ENCODE results near the gene ZCCHC4.

Gene ZCCHC4, protein sequence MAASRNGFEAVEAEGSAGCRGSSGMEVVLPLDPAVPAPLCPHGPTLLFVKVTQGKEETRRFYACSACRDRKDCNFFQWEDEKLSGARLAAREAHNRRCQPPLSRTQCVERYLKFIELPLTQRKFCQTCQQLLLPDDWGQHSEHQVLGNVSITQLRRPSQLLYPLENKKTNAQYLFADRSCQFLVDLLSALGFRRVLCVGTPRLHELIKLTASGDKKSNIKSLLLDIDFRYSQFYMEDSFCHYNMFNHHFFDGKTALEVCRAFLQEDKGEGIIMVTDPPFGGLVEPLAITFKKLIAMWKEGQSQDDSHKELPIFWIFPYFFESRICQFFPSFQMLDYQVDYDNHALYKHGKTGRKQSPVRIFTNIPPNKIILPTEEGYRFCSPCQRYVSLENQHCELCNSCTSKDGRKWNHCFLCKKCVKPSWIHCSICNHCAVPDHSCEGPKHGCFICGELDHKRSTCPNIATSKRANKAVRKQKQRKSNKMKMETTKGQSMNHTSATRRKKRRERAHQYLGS
- total RNA-seq: 10.0 to 20.2 (median 17.1) reads per million in 4 donors

DNA sequence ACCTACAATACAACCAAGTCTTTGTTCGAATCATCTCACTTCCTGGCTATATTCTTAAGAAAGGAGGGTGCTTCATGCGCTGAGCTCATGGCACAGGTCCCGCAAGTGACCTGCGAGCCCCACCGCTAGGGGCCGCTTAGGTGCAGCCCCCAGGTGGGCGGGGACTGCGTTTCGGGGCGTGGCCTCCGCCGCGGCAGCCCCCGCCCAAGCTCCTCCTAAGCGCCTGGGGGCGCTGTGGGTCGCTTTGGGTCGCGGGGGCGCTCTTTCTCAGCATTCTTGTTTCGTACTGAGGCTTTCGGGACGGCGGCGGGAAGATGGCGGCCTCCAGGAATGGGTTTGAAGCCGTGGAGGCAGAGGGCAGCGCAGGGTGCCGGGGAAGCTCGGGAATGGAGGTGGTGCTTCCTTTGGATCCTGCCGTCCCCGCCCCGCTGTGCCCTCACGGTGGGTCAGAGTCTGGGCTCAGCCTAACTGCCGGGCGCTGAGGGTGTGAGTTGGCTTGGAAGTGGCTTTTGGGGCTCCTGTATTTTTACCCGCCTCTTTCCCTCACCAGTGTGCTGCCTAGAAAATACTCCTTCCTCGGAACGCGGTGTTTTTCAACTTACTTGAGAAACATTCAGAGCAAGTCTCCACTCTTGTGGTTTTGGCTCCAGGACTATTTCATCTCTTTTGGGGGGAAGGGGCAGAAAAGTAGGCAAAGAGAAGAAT is at the start of gene ZCCHC4:
ZCCHC4 (plus strand) TSS at position 279 of the 705 bp plus-strand sequence; CDS start at position 315, 36 bp downstream.
- DNase-seq: peak; percentile 81 to 91 (median 85)

DNA sequence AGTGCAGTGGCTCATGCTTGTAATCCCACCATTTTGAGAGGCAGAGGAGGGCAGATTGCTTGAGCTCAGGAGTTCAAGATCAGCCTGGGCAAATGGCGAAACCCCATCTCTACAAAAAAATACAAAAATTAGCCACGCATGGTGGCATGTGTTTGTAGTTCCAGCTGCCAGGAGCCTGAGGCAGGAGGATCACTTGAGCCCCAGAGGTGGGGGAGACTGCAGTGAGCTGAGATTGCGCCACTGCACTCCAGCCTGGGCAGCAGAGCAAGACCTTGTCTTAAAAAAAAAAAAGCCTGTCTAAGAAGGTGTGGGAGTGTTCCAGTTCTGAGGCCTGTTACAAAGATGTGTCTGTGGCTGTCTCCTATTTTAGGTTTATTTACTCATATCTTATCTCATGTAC is 40.7 kb upstream of the ZCCHC4 start:
- DNase-seq: no peak

DNA sequence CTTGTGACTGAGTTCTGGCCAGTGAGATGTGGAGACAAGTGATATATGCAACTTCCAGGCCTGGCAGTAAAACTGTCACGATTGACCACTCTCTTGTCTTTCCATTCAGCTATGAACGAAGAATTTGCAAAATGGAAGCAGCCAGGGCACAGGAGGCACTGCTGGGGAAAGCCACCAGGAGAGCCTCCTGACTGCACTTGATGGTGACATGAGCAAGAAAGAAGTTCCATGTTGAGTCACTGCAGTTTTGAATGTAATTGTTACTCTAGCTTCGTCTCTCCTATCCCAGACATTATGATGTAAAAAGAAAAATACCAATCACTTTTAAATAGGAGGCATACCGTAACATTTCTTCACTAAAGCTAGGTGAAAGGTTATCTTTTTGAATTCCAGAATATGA is 32.4 kb upstream of the ZCCHC4 start:
- no peak for DNase-seq

DNA sequence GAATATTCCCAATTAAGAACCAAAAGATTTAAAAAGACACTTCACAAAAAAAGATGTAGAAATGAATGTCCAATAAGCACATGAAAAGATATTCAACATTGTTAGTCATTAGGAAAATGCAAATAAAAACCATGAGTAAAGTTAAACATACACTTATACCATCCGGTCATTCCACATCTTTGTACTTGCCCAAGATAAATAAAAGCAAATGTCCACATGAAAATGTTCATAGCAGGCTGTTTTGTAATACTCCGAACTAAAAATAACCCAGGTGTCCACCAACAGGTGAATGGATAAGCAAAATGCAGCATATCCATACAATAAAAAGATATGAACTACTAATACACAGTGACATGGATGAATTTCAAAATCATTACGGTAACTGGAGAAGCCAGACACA is 28.6 kb upstream of the ZCCHC4 start:
- no peak for DNase-seq

DNA sequence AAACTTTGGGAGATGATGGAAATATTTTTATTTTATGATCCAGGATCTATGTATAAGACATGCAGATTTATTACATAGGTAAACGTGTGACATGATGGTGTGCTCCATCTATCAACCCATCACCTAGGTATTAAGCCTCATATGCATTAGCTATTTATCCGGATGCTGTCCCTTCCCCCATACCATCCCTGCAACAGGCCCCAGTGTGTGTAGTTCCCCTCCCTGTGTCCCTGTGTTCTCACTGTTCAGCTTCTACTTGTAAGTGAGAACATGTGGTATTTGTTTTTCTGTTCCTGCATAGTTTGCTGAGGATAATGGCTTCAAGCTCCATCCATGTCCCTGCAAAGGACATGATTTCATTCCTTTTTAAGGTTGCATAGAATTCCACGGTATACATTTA is 28.1 kb upstream of the ZCCHC4 start:
- no peak for DNase-seq

DNA sequence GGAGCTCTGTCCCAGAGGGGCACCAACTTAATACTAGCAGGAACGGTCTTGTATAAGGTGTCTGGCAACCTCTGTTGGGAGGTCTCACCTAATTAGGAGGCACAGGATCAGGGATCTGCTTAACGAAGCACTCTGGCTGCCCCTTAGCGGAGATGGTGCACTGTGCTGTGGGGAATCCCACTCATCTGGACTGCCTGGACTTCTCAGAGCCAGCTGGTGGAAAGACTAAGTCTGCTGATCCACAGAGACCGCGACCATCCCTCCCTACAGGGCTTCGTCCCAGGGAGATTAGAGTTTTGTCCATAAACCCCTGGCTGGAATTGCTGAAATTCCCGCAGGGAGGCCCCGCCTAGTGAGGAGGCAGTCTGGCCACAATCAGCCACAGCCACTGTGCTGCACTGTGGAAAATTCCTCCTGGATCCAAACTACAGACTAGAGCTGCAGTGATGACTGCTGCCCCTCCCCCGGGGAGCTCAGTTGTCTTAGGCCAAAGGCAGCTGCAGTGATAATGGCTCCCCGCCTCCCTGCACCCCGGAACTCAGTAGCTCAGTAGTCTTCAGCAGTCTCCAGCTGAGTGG is 22.0 kb upstream of the ZCCHC4 start:
- no peak for DNase-seq

DNA sequence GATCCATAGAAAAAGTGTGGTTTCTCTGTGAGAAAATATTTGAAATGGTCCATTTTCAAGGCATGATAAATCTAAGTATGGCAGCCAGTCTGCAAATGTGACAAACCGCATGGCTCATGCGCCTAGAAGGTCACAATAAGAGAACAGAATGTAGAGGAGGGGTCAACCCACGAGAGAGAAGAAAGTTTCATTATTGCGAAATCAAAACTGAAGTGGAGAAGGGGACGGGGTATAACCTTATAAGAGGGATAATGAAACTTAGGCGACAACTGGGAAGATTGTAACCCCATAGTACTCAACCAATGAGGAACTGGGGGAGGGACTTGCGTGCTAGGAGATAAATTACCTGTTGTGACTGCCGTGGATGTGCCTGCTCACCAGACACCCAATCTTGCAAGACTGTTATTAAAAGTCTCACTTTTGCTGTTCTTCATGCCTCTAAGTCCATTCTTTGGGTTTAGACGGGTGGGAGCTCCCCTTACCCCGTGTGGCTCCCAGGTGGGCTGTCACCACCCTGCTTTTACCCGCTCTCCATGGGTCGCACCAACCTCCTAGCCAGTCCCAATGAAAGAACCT is 21.3 kb upstream of the ZCCHC4 start:
- no peak for DNase-seq

DNA sequence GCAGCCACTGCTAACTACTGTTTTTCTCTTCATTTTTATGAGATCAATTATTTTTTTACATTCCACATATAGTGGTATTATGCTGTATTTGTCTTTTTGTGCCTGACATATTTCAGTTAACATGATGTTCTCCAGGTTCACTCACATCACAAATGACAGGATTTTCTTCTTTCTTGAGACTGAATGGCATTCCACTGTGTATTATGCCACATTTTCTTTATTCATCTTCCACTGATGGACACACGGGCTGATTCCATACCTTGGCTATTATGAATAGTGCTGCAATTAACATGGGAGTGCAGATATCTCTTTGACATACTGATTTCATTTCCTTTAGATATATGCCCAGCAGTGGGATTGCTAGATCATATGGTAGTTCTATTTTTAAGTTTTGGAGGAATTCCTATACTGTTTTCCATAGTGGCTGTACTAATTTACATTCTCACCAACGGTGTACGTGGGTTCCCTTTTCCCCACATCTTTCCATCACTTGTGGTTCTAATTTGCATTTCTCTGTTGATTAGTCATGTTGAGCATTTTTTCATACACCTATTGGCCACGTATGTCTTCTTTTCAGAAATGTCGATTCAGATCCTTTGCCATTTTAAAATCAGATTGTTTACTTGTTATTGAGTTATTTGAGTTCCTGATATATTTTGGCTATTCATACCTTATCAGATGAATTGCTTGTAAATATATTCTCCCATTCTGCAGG is 14.9 kb upstream of the ZCCHC4 start:
- no peak for DNase-seq

DNA sequence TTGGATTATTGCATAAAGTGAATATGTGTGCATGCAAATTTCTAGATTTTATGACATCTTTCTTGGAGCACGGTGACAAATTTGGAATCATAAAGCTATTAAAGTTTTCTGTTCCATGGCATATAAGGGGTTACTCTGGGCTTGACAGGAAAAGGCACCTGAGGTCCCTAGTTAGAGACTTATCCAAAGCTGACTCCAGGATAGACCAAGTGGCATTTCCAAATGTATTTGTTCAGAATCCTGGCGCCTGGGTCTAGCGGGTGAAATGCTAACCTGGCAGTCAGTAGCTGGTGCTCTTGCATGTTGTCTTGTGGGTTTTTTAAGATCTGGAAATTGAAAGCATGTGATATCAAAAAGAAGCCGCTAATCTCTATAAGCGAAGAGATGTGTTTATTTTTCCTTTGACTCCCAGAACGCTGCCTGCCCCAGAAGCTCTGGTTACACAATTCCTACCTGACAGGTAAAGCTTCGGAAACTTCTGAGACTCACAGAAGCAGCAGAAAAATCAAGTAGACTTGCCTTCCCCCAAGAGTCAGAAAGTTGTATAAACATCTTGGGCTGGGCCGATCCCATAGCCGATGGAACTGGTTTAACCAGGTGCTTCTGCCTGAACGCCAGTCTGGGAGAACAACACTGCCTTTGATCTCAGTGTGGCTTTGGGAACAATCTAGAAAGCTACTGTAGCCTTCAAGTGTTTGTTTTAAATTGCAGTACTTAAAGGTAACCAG is 12.9 kb upstream of the ZCCHC4 start:
- no peak for DNase-seq

DNA sequence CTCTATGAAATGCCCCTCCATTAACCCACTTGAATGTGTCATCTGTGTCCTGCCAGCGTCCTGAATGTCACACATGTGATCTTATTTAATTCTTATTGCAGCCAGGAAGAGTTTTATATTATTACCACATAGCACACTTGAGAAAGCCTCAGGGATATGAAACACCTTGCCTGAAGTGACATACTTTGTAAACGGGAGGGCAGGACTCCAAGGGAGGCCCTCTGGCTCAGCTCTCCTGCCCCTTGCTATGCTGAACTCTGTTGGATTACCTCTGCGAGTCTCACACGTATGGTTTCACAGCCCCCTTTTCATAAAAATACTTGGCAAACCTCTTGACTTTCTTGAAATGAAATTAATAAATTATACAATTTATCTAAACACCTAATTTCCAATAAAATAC is 11.1 kb upstream of the ZCCHC4 start:
- no peak for DNase-seq

DNA sequence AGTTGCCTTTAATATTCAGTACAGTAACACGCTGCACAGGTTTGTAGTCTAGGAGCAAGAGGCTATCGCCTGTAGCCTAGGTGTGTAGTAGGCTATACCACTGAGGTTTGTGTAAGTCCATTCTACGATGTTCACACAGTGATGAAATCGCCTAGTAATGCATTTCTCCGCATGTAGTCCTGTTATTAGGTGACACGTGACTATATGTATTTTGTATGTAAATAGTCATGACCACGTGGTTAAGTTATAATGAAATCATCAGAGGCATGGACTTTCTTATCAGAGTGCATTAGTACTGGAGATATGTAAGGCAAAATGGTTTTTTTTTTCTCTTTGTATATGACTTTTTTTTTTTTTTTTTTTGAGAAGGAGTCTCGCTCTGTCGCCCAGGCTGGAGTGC is 9.9 kb upstream of the ZCCHC4 start:
- no peak for DNase-seq

DNA sequence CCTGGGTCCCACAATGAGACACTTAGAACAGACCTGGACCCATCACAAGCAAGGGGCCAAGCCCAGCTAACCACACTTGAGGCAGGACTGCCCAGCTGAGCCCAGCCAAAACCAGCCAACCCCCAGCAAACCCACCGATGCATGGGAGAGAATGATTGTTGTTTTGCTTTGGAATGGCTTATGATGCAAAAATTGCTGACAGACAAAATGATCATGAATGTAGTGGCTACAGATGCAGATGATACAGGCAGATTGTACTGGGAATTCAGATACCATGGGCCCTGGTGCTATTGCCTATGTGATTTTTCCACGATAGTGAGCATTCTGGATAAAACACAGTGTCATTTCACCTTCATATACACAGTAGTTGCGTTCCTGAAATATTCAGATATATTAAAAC is 9.0 kb upstream of the ZCCHC4 start:
- DNase-seq: no peak

DNA sequence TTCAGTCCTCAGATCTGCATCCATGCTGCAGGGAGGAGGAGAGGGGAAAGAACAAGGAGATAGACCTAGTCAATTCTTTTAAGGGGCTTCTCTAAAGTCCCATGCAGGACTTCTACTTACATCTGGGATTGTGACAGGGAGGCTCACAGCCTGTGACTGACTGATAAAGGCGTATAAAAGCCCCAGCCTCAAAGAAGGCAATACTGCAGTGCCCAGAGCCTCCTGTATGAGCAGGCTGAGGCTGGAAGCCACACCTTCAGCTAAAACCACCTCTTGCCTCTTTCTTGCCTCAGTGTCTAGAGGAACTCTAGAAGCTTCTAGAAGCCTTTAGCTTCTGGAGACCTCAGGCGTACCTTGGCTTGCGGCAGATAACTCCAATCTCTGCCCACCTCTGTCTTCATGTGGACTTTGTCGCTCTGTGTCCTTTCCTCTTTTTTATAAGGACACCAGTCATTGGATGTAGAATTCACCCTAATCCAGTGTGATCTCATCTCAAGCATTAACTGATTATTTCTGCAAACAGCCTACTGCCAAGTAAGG is 6.0 kb upstream of the ZCCHC4 start:
- DNase-seq: no peak

DNA sequence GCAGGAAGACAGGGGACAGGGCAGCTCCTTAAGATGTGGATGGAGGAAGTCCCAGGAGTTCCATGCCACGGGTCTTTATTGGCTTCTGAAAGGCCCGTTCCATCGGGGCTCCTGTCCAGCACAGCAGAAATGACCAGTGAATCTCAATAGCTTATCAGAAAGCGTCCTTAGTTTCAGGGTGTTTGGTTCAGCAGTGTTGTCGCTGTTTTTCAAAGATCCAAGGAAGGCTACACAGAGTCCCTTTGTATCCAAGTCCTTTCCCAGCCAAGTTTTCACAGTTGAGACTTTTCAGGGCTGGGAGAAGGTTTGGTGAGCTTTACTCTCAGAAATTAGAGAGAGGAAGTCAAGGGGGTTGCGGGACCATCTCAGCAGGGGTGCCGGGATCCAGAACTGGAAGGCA is 5.0 kb upstream of the ZCCHC4 start:
- DNase-seq: no peak

DNA sequence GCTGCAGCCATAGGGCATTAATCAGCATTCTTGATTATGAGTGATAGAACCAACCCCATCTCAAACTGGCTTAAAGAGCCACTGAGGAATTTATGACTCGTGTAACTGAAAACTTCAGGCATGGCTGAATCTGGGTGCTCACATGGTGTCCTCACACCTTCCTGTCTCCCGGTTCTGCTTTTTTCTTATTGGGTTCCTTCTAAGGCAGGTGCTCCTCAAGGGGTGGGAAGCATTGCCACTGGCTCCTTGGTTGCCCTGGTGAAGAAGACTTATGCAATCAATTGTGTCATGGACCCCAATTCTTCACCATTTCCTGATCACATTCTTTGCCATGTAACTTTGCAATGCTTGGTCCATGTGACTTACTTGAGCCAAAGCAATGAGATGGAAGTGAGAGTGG is 4.3 kb upstream of the ZCCHC4 start:
- DNase-seq: no peak

DNA sequence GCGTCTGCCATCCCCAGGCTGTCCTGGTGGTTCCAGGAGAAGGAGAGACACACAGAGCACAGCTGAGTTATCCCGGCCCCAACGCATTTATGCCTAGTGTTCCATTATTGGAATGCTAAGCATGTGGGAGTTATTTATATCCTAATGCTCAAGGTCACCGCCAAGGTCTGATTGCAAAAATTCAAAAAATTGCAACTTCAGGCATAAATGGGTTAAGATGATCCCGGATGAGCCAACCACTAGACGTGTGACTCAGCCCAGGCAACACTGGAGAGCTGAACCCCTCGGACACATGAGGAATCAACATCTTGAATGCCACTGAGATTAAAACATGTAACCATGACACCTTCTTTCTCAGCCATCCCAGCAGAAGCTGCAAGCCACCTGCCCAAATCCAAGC is 3.8 kb upstream of the ZCCHC4 start:
- DNase-seq: no peak

DNA sequence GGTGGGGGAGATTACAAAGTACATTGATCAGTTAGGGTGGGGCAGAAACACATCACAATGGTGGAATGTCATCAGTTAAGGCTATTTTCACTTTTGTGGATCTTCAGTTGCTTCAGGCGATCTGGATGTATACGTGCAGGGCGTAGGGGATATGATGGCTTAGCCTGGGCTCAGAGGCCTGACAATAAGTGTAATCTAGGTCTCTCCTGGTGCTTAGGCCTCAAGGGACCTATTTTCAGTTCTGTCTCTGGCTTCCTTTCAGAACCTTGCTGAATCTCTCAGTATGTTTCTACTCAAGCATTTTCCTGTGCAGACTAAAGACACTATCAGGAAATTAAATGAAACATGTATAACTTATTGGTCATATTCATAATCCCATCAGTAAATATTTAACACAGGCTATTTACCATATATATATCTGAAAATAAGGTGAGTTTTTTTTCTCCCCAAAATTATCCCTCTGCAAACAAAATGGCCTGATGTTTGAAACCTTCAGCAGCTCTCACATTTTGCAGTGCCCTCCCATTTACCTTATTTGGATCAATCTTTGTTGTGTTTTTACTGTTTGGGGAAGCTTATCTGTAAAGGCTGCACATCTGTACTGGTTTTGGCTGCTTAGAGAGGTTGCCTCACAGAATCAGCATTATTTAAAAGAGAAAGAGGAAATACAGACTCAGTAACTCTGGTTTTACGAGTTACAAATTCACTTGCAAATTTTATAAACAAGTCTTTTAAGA is 2.3 kb upstream of the ZCCHC4 start:
- DNase-seq: no peak

DNA sequence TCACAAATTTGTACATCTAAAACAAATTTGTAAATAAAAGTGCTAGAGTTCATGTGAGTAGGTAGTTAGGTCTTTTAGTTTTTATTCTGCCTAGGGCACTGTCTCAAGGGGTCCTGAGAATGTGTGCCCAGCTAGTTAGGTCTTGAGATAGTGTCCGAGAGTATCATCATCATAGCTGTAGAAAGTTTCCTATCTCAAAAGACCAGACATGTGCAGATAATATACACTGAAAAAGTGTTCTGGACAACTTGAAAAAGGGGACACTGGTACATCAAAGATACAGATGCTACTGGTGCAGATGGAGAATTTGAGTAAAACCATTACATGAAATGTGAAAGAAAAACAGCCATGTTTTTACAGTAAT is 1.8 kb upstream of the ZCCHC4 start:
- DNase-seq: no peak

DNA sequence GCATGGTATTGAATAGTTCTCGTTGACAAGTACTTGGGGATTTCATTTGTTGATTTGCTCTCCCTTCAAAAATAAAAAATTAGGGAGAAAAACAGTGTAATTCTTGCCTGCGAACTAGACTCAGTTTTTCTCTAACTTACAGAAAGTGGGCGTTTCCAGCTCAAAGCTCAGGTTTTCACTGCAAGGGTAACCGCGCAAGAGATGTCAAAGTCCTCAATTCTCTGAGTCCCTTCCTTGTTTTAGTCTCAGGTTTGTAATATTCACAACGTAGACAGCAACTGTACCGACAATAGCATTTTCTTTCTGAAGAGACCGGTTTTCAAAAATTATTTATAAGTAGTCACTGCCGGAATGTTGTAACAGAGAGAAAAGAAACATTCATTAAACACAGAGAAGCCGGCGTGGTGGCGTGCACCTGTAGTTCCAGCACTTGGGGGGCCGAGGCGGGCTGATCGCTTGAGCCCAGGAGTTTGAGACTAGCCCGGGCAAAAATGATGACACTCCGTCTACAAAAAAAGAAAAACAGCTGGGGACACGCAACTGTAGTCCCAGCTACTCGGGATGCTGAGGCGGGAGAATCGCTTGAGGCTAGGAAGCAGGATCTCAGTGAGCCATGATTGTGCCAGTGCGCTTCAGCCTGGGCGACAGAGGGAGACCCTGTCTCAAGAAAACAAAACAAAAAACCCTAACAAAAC is 774 bp downstream of the ZCCHC4 start:
- DNase-seq: peak in 1 of 5 donors; percentile 3

DNA sequence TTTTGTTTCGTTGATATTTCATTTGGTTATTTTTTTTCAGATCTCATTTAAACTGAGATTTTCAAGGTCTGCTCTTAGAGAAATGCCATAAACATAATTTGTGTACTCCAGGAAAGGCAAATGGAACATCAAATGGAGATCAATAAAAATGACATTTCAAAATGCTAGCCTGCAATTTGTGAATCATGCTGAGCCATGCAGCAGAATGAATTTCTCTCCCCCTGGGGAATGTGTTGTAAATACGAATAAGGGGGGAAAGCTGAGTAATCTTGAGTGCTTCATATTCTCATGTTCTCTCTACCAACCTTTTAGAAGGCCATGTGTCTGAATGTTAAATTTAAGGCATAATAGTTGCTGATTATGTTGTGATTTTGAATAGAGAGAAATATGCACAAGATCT is 7.8 kb downstream of the ZCCHC4 start:
- DNase-seq: no peak

Measured in T-helper 1 cell (primary cell).